ENCODE measurements around the gene MYZAP.

GRCh38 chr15:57611123-57611522 is 19.4 kb downstream of the MYZAP start:
- TF ChIP-seq CTCF (IDR thresholded peaks at IDR 0.05; ENCODE audit: poor library complexity, severe bottlenecking) (no peak), SMC3 (conservative IDR thresholded peaks at IDR 0.05; ENCODE audit: poor library complexity) (no peak), EZH2 (IDR thresholded peaks at IDR 0.05; ENCODE audit: borderline replicate concordance, insufficient read depth, low read length, poor library complexity, severe bottlenecking) (no peak), RAD21 (conservative IDR thresholded peaks at IDR 0.05) (no peak), POLR2AphosphoS5 (IDR thresholded peaks at IDR 0.05) (no peak), EP300 (conservative IDR thresholded peaks at IDR 0.05; ENCODE audit: poor library complexity, severe bottlenecking) (no peak), TAF1 (IDR thresholded peaks at IDR 0.05; ENCODE audit: low read depth) (no peak)
- TF ChIP-seq, protein P1, sequence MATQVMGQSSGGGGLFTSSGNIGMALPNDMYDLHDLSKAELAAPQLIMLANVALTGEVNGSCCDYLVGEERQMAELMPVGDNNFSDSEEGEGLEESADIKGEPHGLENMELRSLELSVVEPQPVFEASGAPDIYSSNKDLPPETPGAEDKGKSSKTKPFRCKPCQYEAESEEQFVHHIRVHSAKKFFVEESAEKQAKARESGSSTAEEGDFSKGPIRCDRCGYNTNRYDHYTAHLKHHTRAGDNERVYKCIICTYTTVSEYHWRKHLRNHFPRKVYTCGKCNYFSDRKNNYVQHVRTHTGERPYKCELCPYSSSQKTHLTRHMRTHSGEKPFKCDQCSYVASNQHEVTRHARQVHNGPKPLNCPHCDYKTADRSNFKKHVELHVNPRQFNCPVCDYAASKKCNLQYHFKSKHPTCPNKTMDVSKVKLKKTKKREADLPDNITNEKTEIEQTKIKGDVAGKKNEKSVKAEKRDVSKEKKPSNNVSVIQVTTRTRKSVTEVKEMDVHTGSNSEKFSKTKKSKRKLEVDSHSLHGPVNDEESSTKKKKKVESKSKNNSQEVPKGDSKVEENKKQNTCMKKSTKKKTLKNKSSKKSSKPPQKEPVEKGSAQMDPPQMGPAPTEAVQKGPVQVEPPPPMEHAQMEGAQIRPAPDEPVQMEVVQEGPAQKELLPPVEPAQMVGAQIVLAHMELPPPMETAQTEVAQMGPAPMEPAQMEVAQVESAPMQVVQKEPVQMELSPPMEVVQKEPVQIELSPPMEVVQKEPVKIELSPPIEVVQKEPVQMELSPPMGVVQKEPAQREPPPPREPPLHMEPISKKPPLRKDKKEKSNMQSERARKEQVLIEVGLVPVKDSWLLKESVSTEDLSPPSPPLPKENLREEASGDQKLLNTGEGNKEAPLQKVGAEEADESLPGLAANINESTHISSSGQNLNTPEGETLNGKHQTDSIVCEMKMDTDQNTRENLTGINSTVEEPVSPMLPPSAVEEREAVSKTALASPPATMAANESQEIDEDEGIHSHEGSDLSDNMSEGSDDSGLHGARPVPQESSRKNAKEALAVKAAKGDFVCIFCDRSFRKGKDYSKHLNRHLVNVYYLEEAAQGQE (IDR thresholded peaks at IDR 0.05; ENCODE audit: borderline replicate concordance), result no peak
